Transverse colon (tissue), 4 donors: Measurements from ENCODE around the gene CNTN4.

Experiments used
- CTCF ChIP-seq, 5 experiments: fragments of 200-600 bp in 3 of 5; fragments of 450-650 bp in 2 of 5; sonication (generic) in 3 of 5; IDR thresholded peaks; 1 replicate in 2 of 5; 2 replicates in 3 of 5; pipeline ENCODE4 v1.5.1; 2016 to 2017; ENCODE audit warnings: antibody characterized with exemption in 5 of 5, inconsistent platforms in 3 of 5, mild to moderate bottlenecking in 2 of 5, moderate library complexity in 1 of 5
- POLR2AphosphoS5 ChIP-seq, 3 donors: sonication (generic); formaldehyde crosslinking; IDR thresholded peaks; one replicate each; pipeline ENCODE4 v1.6.1; 2016; ENCODE audit warnings: antibody characterized with exemption in 3 of 3

GRCh38 chr3:2635511-2635910, 536.8 kb downstream of the CNTN4 start:
- no peak for TF ChIP-seq CTCF (IDR thresholded peaks at IDR 0.05)
- TF ChIP-seq POLR2AphosphoS5 (IDR thresholded peaks at IDR 0.05): no peak
